ENCODE measurements around the gene VGLL2. TPM values are rescaled to one million over a fixed set of nuclear protein-coding genes. Genes with fewer than 3 reads are reported as not detected.

VGLL2 gene
- polyA plus RNA-seq, 2 of the 4 experiments (the other 2 are of a cell fraction): not detected

GRCh38 chr6:117229870-117230269 is 35.5 kb upstream of the VGLL2 start:
- H3K9me3 ChIP-seq: no peaks in the 10 kb centered on the region
- ChIA-PET POLR2A (no interaction called here), CTCF (no interaction called here)
- no peak for TF ChIP-seq REST (IDR thresholded peaks at IDR 0.05)
- TF ChIP-seq KDM1A (IDR thresholded peaks at IDR 0.05; ENCODE audit: low read depth): no peak
- TF ChIP-seq NPAS2 (CRISPR knock-in tag; IDR thresholded peaks at IDR 0.05; ENCODE audit: borderline replicate concordance): no peak
- no peak for TF ChIP-seq EHMT2 (IDR thresholded peaks at IDR 0.05; ENCODE audit: low read depth)
- no peak for TF ChIP-seq RAD21 (conservative IDR thresholded peaks at IDR 0.05 in 1 of 2, IDR thresholded peaks at IDR 0.05 in 1 of 2)
- TF ChIP-seq HOXB5 (CRISPR knock-in tag; IDR thresholded peaks at IDR 0.05): no peak
- no peak for TF ChIP-seq HES2 (IDR thresholded peaks at IDR 0.05)
- TF ChIP-seq FOSL2 (IDR thresholded peaks at IDR 0.05): no peak
- TF ChIP-seq FOSL2 (CRISPR knock-in tag; IDR thresholded peaks at IDR 0.05): no peak
- H3K27ac ChIP-seq: no peak overlapping the region
- no peak overlapping the region for H3K4me2 ChIP-seq
- 4% methylated on average over 1 of the region's 1 CpG for WGBS (ENCODE audit: missing lambda C conversion rate)
- ATAC-seq (no peak), DNase-seq (ENCODE audit: low read depth in 1 of 2, low spot score in 1 of 2) (no peak), FAIRE-seq (no peak)
- no peaks in the 10 kb centered on the region for H3K4me1 ChIP-seq
- no peak overlapping the region for H3K4me3 ChIP-seq

GRCh38 chr6:117231466-117231865 is 33.9 kb upstream of the VGLL2 start:
- WGBS (ENCODE audit: missing lambda C conversion rate): 0% methylated on average over 2 of the region's 2 CpGs

More at GRCh38 chr6:117231466-117231865, 33.9 kb upstream of the VGLL2 start:
- FAIRE-seq: no peak
- ATAC-seq: no peak
- CTCF ChIA-PET: no interaction called here
- Histone ChIP-seq H3K9me3 (no peaks in the 10 kb centered on the region), H3K4me1 (no peaks in the 10 kb centered on the region), H3K27ac (no peak overlapping the region), H3K4me2 (no peak overlapping the region), H3K4me3 (no peak overlapping the region)
- TF ChIP-seq E2F6 (IDR thresholded peaks at IDR 0.05; ENCODE audit: borderline replicate concordance, low read depth) (no peak), ZC3H11A (IDR thresholded peaks at IDR 0.05) (no peak), FOSL2 (IDR thresholded peaks at IDR 0.05) (no peak), FOSL2 (CRISPR knock-in tag; IDR thresholded peaks at IDR 0.05) (no peak), CHD2 (IDR thresholded peaks at IDR 0.05; ENCODE audit: low read length, partially characterized antibody) (no peak), GATA3 (IDR thresholded peaks at IDR 0.05; ENCODE audit: borderline replicate concordance) (no peak), HMGXB4 (CRISPR knock-in tag; IDR thresholded peaks at IDR 0.05; ENCODE audit: borderline replicate concordance) (no peak), EP300 (IDR thresholded peaks at IDR 0.05) (no peak), PHF8 (IDR thresholded peaks at IDR 0.05; ENCODE audit: borderline replicate concordance, low read depth) (no peak), RNF2 (IDR thresholded peaks at IDR 0.05; ENCODE audit: borderline replicate concordance, low read depth) (no peak), ELK1 (IDR thresholded peaks at IDR 0.05; ENCODE audit: low read depth, low read length) (no peak), SMC3 (IDR thresholded peaks at IDR 0.05) (no peak)
- DNase-seq (ENCODE audit: low read depth in 1 of 2, low spot score in 1 of 2): no peak
- POLR2A ChIA-PET: no interaction called here

All from A549 (cell line).